ENCODE data around the gene FCMR. TPM values are rescaled to one million over a fixed set of nuclear protein-coding genes. Genes with fewer than 3 reads are reported as not detected.
A peak's percentile ranks its signal among the peaks of the same experiment; 100 is the strongest.

Gene FCMR
- polyA plus RNA-seq, 4 donors = 1.1 to 6.9 (median 2.6) TPM

DNA sequence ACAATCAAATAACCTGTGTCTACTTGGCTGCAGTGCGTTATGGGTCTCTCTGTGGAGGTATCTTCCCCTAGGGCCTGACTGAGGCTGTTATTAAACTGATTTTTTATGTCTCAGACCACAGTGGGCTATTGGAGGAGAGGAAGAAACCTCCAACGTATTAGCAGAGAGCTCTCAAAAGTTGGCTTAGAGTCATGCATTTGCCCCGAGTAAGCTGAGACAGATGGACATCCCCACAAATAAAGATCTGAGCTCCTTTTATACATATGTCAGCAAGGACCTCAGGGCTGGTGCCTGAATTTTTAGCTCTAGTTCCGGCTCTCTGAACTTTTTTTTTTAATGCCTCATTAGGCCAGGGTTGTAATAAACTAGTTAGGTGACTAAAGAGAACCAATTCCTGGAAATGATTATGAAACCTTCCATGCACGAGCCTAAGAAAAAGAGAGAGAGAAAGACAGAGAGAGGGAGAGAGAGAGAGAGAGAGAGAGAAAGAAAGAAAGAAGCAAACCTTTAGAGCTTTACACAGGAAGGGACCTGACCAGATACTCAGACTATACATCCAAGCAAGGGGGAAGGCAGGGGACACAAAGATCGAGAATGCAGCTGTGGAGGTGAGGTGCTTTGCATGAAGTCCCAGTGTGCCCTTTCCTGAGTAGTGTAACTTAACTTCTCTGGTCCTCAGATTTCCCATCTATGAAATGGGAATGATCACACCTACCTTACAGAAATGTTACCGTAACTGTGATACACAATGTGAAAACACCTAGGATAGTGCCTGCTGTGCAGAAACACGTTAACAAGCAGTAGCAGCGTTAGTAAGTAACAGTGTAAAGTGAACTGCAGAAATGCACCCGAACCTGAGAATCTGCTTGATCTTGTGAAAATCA, 33.0 kb upstream of the FCMR start:
- Histone ChIP-seq H3K27ac (ENCODE audit: low read depth in 1 of 3, low read length in 2 of 3) (peak overlapping the region; percentile 22 to 87 (median 79)), H3K9me3 (ENCODE audit: control insufficient read depth in 2 of 2, insufficient read depth in 1 of 2, low read depth in 1 of 2, low read length in 1 of 2) (peaks cover 0 to 8% of the 10 kb centered on the region in 2 donors), H3K4me1 (ENCODE audit: control insufficient read depth in 3 of 3, insufficient read depth in 2 of 3, low read depth in 1 of 3, low read length in 2 of 3) (peaks cover 5 to 83% (median 24%) of the 10 kb centered on the region in 3 donors), H3K36me3 (ENCODE audit: control insufficient read depth in 3 of 3, insufficient read depth in 2 of 3, low read depth in 1 of 3, low read length in 3 of 3) (peaks cover 0 to 4% (median 0%) of the 10 kb centered on the region in 3 donors), H3K27me3 (ENCODE audit: control insufficient read depth in 3 of 3, insufficient read depth in 3 of 3, low read length in 3 of 3) (no peaks in the 10 kb centered on the region), H3K4me3 (ENCODE audit: low read depth in 1 of 3, low read length in 3 of 3) (no peak overlapping the region)
- FAIRE-seq = no peak
- peak; percentile 59 to 60 for DNase-seq
- WGBS, 3 donors = 13 to 54% (median 42%) methylated on average over 10 of the region's 10 CpGs

DNA sequence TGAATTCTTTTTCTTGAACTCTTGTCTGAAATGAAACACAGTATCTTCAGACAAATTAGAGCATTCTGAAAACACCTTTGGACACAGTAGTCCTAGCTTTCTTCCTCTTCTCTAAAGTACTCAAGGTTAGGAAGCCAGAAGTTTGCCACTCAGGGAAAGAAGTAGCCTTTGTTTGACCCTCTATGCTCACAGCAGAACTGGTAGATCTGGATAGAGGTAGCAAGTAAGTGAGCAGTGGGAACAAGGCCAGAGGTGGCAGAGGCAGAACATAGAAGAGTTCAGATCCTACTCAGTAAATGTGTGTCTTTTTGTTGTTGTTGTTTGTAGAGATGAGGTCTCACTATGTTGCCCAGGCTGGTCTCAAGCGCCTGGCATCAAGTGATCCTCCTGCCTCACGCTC, 31.9 kb upstream of the FCMR start:
- Histone ChIP-seq H3K4me3 (ENCODE audit: low read depth in 1 of 3, low read length in 3 of 3) (no peak overlapping the region), H3K27me3 (ENCODE audit: control insufficient read depth in 3 of 3, insufficient read depth in 3 of 3, low read length in 3 of 3) (no peaks in the 10 kb centered on the region), H3K4me1 (ENCODE audit: control insufficient read depth in 3 of 3, insufficient read depth in 2 of 3, low read depth in 1 of 3, low read length in 2 of 3) (peaks cover 5 to 88% (median 26%) of the 10 kb centered on the region in 3 donors), H3K27ac (ENCODE audit: low read depth in 1 of 3, low read length in 2 of 3) (peak overlapping the region; percentile 58 to 87 (median 79)), H3K9me3 (ENCODE audit: control insufficient read depth in 2 of 2, insufficient read depth in 1 of 2, low read depth in 1 of 2, low read length in 1 of 2) (peaks cover 0 to 12% of the 10 kb centered on the region in 2 donors), H3K36me3 (ENCODE audit: control insufficient read depth in 3 of 3, insufficient read depth in 2 of 3, low read depth in 1 of 3, low read length in 3 of 3) (peaks cover 0 to 3% (median 0%) of the 10 kb centered on the region in 3 donors)
- 68 to 87% (median 75%) methylated on average over 2 of the region's 2 CpGs for WGBS, 3 donors
- DNase-seq = peak in 1 of 2 donors; percentile 18
- FAIRE-seq = no peak

DNA sequence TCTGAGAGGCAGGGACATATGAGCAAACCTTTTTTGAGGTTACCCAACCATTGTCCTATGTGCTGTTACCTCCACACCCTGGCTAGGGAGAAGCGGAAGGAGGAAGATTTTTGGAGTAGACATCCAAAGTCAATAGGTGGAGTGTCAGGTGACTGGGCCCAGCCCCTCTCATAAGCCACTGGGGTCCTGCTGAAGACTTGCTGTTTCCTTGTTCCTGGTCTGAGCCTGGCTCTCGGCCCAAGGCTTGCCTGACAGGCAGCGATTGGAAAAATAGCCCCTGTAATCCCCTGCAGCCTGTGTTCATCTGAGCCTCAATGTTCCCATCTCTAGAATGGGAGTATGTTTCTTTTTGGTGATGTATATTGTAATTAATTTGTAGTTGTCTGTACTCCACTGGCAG, 31.4 kb upstream of the FCMR start:
- Histone ChIP-seq H3K36me3 (ENCODE audit: control insufficient read depth in 3 of 3, insufficient read depth in 2 of 3, low read depth in 1 of 3, low read length in 3 of 3) (peaks cover 0 to 4% (median 0%) of the 10 kb centered on the region in 3 donors), H3K4me3 (ENCODE audit: low read depth in 1 of 3, low read length in 3 of 3) (no peak overlapping the region), H3K27ac (ENCODE audit: low read depth in 1 of 3, low read length in 2 of 3) (peak overlapping the region; percentile 58 to 87 (median 79)), H3K27me3 (ENCODE audit: control insufficient read depth in 3 of 3, insufficient read depth in 3 of 3, low read length in 3 of 3) (no peaks in the 10 kb centered on the region), H3K9me3 (ENCODE audit: control insufficient read depth in 2 of 2, insufficient read depth in 1 of 2, low read depth in 1 of 2, low read length in 1 of 2) (peaks cover 0 to 12% of the 10 kb centered on the region in 2 donors), H3K4me1 (ENCODE audit: control insufficient read depth in 3 of 3, insufficient read depth in 2 of 3, low read depth in 1 of 3, low read length in 2 of 3) (peaks cover 5 to 91% (median 23%) of the 10 kb centered on the region in 3 donors)
- 8 to 64% (median 43%) methylated on average over 3 of the region's 3 CpGs for WGBS, 3 donors
- FAIRE-seq (no peak), DNase-seq (peak in 1 of 2 donors; percentile 70)

DNA sequence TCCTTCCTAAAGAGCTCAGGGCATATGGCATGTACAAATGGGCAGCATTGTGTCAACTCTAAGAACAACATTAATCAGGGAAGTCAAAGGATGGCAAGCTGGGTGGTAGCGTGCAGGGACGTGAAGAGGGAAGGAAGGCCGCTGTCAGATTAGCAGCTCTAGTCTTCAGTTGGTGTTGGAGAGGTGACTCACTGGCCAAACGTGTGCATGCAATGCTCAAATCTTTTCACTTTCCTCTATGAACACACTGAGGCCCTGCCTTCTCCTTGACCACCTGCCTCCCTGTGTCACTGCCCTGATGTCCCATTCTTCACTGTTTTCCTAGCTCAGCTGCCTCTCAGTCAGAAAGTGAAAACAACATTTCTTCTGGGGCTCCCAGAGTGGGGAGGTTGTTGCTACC, 30.4 kb upstream of the FCMR start:
- H3K9me3 ChIP-seq (ENCODE audit: control insufficient read depth in 2 of 2, insufficient read depth in 1 of 2, low read depth in 1 of 2, low read length in 1 of 2) = peaks cover 0 to 12% of the 10 kb centered on the region in 2 donors
- H3K27ac ChIP-seq (ENCODE audit: low read depth in 1 of 3, low read length in 2 of 3) = peak overlapping the region; percentile 69 to 79 (median 74)
- H3K4me3 ChIP-seq (ENCODE audit: low read depth in 1 of 3, low read length in 3 of 3) = no peak overlapping the region
- DNase-seq (peak; percentile 72 to 77), FAIRE-seq (no peak)
- H3K36me3 ChIP-seq (ENCODE audit: control insufficient read depth in 3 of 3, insufficient read depth in 2 of 3, low read depth in 1 of 3, low read length in 3 of 3) = peaks cover 0 to 7% (median 0%) of the 10 kb centered on the region in 3 donors
- 20 to 39% (median 27%) methylated on average over 4 of the region's 4 CpGs for WGBS, 3 donors
- no peaks in the 10 kb centered on the region for H3K27me3 ChIP-seq (ENCODE audit: control insufficient read depth in 3 of 3, insufficient read depth in 3 of 3, low read length in 3 of 3)
- peaks cover 5 to 83% (median 18%) of the 10 kb centered on the region in 3 donors for H3K4me1 ChIP-seq (ENCODE audit: control insufficient read depth in 3 of 3, insufficient read depth in 2 of 3, low read depth in 1 of 3, low read length in 2 of 3)

DNA sequence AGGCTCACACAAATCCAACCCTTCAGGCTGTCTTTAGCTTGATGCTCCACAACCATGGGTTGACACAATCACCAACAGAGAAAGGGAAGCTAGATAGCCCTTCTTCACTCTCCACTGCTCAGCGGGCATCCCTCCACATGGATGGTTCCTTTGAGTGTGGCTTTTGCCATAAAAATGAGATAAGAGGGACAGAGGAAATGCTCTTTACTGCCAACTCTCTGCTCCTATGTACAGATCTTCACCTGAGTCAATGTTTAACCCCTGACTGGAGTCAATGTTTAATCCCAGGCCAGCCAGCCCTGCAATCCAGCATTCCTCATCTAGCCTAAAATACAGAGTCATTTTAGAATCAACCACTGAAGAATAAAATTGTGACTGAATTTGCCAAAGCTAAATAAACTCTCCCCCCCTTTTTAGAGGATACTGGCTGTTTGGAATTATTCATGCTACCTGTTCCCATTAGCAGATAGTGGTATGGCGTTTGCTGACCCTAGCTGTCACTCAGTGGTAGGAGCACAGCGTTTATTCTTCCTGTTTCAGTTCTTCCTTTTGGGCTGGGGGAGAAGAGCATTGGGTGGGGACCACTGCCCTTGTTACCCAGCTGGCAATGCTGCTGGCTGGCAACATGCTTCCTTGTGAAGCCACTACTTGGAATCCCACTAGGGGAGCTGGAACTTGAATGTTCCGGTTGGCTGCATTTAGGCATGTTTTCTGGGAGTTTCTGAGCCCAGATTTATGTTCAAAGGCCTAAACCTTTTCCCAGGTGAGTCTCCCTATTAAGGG, 29.8 kb upstream of the FCMR start:
- peaks cover 4 to 81% (median 18%) of the 10 kb centered on the region in 3 donors for H3K4me1 ChIP-seq (ENCODE audit: control insufficient read depth in 3 of 3, insufficient read depth in 2 of 3, low read depth in 1 of 3, low read length in 2 of 3)
- DNase-seq (peak; percentile 81 to 85), FAIRE-seq (no peak)
- 27 to 51% (median 37%) methylated on average over 4 of the region's 4 CpGs for WGBS, 3 donors
- H3K4me3 ChIP-seq (ENCODE audit: low read depth in 1 of 3, low read length in 3 of 3) = no peak overlapping the region
- no peaks in the 10 kb centered on the region for H3K27me3 ChIP-seq (ENCODE audit: control insufficient read depth in 3 of 3, insufficient read depth in 3 of 3, low read length in 3 of 3)
- H3K9me3 ChIP-seq (ENCODE audit: control insufficient read depth in 2 of 2, insufficient read depth in 1 of 2, low read depth in 1 of 2, low read length in 1 of 2) = peaks cover 0 to 12% of the 10 kb centered on the region in 2 donors
- H3K36me3 ChIP-seq (ENCODE audit: control insufficient read depth in 3 of 3, insufficient read depth in 2 of 3, low read depth in 1 of 3, low read length in 3 of 3) = peaks cover 0 to 7% (median 0%) of the 10 kb centered on the region in 3 donors
- H3K27ac ChIP-seq (ENCODE audit: low read depth in 1 of 3, low read length in 2 of 3) = peak overlapping the region; percentile 69 to 79 (median 74)

DNA sequence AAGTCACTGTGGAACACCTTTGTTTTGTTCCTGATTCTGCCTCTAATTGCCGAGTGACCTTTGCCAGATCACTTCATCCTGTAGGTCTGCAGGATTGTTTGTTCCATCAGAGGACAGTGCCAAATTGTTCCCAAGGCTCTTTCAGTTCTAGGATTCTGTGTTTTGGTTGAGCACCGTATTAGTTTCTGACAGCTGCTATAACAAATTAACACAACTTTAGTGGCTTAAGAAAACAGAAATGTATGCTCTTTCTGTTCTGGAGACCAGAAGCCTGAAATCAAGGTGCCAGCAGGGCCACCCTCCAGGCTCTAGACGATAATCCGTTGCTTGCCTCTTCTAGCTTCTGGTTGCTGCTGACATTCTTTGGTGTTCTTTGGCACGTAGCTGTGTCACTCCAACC, 27.9 kb upstream of the FCMR start:
- Histone ChIP-seq H3K27me3 (ENCODE audit: control insufficient read depth in 3 of 3, insufficient read depth in 3 of 3, low read length in 3 of 3) (no peaks in the 10 kb centered on the region), H3K4me1 (ENCODE audit: control insufficient read depth in 3 of 3, insufficient read depth in 2 of 3, low read depth in 1 of 3, low read length in 2 of 3) (peaks cover 2 to 65% (median 15%) of the 10 kb centered on the region in 3 donors), H3K4me3 (ENCODE audit: low read depth in 1 of 3, low read length in 3 of 3) (no peak overlapping the region), H3K9me3 (ENCODE audit: control insufficient read depth in 2 of 2, insufficient read depth in 1 of 2, low read depth in 1 of 2, low read length in 1 of 2) (peaks cover 0 to 12% of the 10 kb centered on the region in 2 donors), H3K27ac (ENCODE audit: low read depth in 1 of 3, low read length in 2 of 3) (no peak overlapping the region), H3K36me3 (ENCODE audit: control insufficient read depth in 3 of 3, insufficient read depth in 2 of 3, low read depth in 1 of 3, low read length in 3 of 3) (peaks cover 0 to 7% (median 0%) of the 10 kb centered on the region in 3 donors)
- WGBS, 3 donors = 88 to 90% (median 89%) methylated on average over 5 of the region's 5 CpGs
- DNase-seq (no peak), FAIRE-seq (no peak)

GRCh38 chr1:206949208-206949607, 27.5 kb upstream of the FCMR start:
- H3K27me3 ChIP-seq (ENCODE audit: control insufficient read depth in 3 of 3, insufficient read depth in 3 of 3, low read length in 3 of 3) = no peaks in the 10 kb centered on the region
- no peak overlapping the region for H3K27ac ChIP-seq (ENCODE audit: low read depth in 1 of 3, low read length in 2 of 3)
- H3K9me3 ChIP-seq (ENCODE audit: control insufficient read depth in 2 of 2, insufficient read depth in 1 of 2, low read depth in 1 of 2, low read length in 1 of 2) = peaks cover 0 to 12% of the 10 kb centered on the region in 2 donors
- H3K36me3 ChIP-seq (ENCODE audit: control insufficient read depth in 3 of 3, insufficient read depth in 2 of 3, low read depth in 1 of 3, low read length in 3 of 3) = peaks cover 0 to 7% (median 0%) of the 10 kb centered on the region in 3 donors
- WGBS, 3 donors = 75 to 88% (median 78%) methylated on average over 4 of the region's 4 CpGs
- peaks cover 2 to 61% (median 13%) of the 10 kb centered on the region in 3 donors for H3K4me1 ChIP-seq (ENCODE audit: control insufficient read depth in 3 of 3, insufficient read depth in 2 of 3, low read depth in 1 of 3, low read length in 2 of 3)
- DNase-seq (no peak), FAIRE-seq (no peak)
- H3K4me3 ChIP-seq (ENCODE audit: low read depth in 1 of 3, low read length in 3 of 3) = no peak overlapping the region

- Histone ChIP-seq H3K36me3 (ENCODE audit: control insufficient read depth in 3 of 3, insufficient read depth in 2 of 3, low read depth in 1 of 3, low read length in 3 of 3) (peaks cover 0 to 3% (median 0%) of the 10 kb centered on the region in 3 donors), H3K9me3 (ENCODE audit: control insufficient read depth in 2 of 2, insufficient read depth in 1 of 2, low read depth in 1 of 2, low read length in 1 of 2) (peaks cover 0 to 12% of the 10 kb centered on the region in 2 donors), H3K4me3 (ENCODE audit: low read depth in 1 of 3, low read length in 3 of 3) (peak overlapping the region in 1 of 3 donors; percentile 87), H3K4me1 (ENCODE audit: control insufficient read depth in 3 of 3, insufficient read depth in 2 of 3, low read depth in 1 of 3, low read length in 2 of 3) (peaks cover 2 to 59% (median 6%) of the 10 kb centered on the region in 3 donors), H3K27ac (ENCODE audit: low read depth in 1 of 3, low read length in 2 of 3) (peak overlapping the region in 2 of 3 donors; percentile 87 to 91), H3K27me3 (ENCODE audit: control insufficient read depth in 3 of 3, insufficient read depth in 3 of 3, low read length in 3 of 3) (no peaks in the 10 kb centered on the region)
- WGBS, 3 donors = 30 to 66% (median 38%) methylated on average over 3 of the region's 3 CpGs
- FAIRE-seq = no peak
- DNase-seq = no peak
Observed at GRCh38 chr1:206947255-206947654, 25.5 kb upstream of the FCMR start.

Data from small intestine (tissue), 7 donors.